ENCODE data around the gene ANGPTL4. TPM values are rescaled to one million over a fixed set of nuclear protein-coding genes. Genes with fewer than 3 reads are reported as not detected.

The ANGPTL4 gene
- total and polyA plus RNA-seq, 2 of the 13 experiments (the other 11 are each of a cell fraction or from before 2014, with no cell fraction given), result 0.80 to 21.7 TPM

GRCh38 chr19:8361921-8362793 is 1.8 kb upstream of the ANGPTL4 start (continued):
- TF ChIP-seq PBX3 (CRISPR knock-in tag; IDR thresholded peaks at IDR 0.05; ENCODE audit: borderline replicate concordance) (no peak), THAP11 (CRISPR knock-in tag; IDR thresholded peaks at IDR 0.05) (no peak), ZNF34 (CRISPR knock-in tag; IDR thresholded peaks at IDR 0.05; ENCODE audit: borderline replicate concordance) (no peak), KDM4B (CRISPR knock-in tag; IDR thresholded peaks at IDR 0.05) (no peak), HBP1 (CRISPR knock-in tag; IDR thresholded peaks at IDR 0.05; ENCODE audit: low read depth) (no peak), FOSL1 (CRISPR knock-in tag; IDR thresholded peaks at IDR 0.05; ENCODE audit: borderline replicate concordance) (no peak), RFX1 (IDR thresholded peaks at IDR 0.05) (no peak), SMAD1 (CRISPR knock-in tag; IDR thresholded peaks at IDR 0.05; ENCODE audit: borderline replicate concordance, low read depth) (no peak), REST (IDR thresholded peaks at IDR 0.05; ENCODE audit: borderline replicate concordance in 1 of 2, low read depth in 1 of 2, low read length in 2 of 2) (no peak), MAX (IDR thresholded peaks at IDR 0.05) (0 out of 2 replicates have a peak, but pooled peaks have one; percentile 48), ZNF12 (CRISPR knock-in tag; IDR thresholded peaks at IDR 0.05) (peak; percentile 79; the same call in 1 of the 2 replicates), SRSF9 (IDR thresholded peaks at IDR 0.05; ENCODE audit: borderline replicate concordance, insufficient read depth, low read depth, low read length, poor library complexity, severe bottlenecking) (no peak), CREB3 (CRISPR knock-in tag; IDR thresholded peaks at IDR 0.05) (no peak), ZNF557 (CRISPR knock-in tag; IDR thresholded peaks at IDR 0.05) (no peak), CEBPZ (IDR thresholded peaks at IDR 0.05; ENCODE audit: low read length) (no peak), ATRX (CRISPR knock-in tag; IDR thresholded peaks at IDR 0.05; ENCODE audit: borderline replicate concordance) (no peak)
